Myometrial cell (primary cell): ENCODE data around the gene EPHA6. TPM values are rescaled to one million over a fixed set of nuclear protein-coding genes. Genes with fewer than 3 reads are reported as not detected.

Experiments
- total RNA-seq: library from RNA; depleted of rRNA; stranded (reverse); fragments of >200 nt; gene quantifications from 2 replicates; pipeline ENCODE4 v1.2.3, GENCODE V29; 2015

The EPHA6 gene
- not detected in 2 replicates for total RNA-seq

DNA sequence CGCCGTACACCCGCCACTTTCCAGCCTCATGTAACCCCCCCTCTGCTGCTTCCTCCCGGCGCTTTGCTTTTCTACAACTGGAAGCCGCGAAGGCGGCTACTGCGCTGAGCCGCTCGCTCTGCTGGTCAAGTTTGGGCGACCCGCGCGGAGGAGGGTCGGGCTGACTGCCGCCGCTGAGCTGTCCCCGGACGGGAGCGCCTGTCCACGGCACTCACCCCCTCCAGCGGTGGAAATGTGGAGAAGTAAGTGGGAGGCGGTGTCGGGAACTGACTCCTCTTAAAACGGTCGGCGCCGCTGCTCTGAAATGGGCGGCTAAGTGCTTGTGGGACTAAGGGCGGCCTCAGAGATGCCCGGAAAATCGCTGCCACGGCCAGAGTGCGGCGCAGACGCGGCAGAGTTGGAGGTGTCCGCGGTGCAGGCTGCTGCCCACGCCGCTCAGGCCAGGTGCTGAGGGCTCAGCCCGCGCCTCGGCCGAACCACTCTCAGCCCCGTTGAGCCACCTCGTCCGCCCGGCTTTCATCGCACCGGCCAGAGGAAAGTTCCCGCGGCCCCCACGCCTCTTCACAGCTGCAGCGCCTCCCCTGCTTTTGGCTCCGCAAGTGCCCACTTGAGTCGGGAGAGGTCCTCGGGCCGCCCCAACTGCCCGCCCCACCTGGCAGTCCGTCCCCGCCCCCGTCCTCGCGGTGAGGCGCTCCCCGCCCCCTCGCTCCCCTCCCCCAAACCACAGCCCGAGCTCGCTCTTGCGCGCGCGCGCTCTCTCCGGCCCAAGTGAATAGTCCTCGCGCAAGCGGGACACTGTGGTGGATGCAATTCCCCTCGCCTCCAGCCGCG is at the start of gene EPHA6:
EPHA6 (plus strand) TSS at position 775 of the 831 bp plus-strand sequence.

DNA sequence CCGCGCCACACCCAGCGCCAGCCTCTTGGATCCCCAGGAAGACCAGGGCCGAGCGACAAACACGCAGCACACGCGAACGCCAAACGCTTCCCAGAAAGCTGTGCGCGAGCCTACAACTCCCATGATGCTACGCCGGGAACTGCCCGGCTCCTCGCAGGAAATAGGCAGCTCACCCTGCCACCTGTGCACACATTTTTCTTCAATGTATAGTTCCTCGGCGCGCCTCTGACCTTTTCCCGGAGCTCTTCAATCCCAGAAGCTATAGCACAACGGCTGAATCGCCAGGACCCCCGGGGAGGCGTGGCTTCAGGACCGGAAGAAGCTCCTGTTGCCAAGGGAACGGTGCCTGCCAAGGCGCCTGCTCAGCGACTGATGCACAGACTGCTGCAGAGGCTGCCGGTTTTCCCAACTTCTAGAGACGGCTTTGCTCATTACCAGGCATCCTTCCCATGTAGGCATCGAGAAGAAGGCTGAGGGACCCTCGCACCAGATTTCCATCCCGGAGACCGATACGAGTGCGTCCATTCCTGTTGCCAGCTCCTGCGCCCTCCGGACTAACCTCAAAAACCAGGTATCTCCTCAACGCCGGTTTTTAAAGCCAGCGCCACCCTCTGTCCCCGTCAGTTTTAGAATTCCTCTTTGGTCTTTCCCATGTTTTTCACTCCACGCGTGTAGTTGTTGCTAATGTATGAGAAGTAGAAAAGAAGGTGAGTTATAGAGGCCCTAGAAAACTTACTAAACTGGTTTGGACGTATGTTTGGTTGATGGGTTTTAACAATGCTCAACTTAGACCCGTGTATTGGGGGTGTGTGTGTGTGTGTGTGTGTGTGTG is 950.2 kb downstream of the EPHA6 start, which contains the start of gene ARL6:
ARL6 (plus strand) TSS at position 352 of the 832 bp plus-strand sequence. CDS start 3,350 bp downstream, outside the sequence.

